Activated T-helper 1 cell treated with Interleukin-2 at 50 U/mL for 16 hours (primary cell): ENCODE measurements around the gene NEUROD6.

Experiments used
- DNase-seq: peaks from one replicate; pipeline ENCODE4 v3.0.0-alpha.2; 2020; ENCODE audit warnings: low read depth

The NEUROD6 gene

DNA sequence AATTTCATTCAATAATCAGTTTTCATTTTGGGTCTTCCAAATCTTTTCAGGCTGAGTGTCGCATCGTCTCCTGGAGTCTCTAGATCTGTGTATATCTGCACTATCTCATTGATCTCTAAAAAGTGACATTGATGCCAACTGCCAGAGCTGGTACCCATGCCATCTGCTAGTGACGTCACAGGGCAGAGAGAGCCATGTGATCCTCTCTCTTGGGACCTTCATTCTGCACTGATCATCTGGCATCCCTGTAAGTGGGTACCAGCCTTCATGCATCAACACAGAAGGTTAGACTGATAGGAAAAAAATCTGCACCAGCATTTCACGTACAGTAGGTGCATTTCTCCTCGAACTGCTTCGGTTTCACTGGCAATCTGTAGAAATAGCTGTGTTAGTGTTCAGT lies at the start of gene NEUROD6:
Gene NEUROD6, minus strand, starts transcription at position 124 of the 400 bp plus-strand sequence. CDS start 1,458 bp downstream, outside the sequence.
- no peak for DNase-seq

DNA sequence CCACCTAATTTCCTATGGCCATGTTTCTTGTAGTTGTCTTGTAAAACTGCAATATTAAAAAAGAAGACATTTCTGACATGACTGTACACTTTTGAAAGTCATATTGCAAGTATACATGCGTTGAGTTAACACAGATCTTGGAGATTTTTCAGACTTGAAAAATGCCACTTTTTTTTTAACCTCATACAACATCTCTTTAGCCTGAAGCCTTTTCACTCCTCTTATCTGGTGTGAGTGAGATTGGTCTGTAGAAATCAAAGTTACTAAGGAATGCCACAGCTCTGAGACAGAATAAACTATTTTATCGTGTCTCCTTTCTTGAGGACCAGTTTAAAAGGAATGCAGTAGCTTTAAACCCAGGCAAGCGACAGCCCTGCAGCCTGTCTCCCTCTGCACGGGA lies 43.9 kb upstream of the NEUROD6 start:
- DNase-seq, result no peak

DNA sequence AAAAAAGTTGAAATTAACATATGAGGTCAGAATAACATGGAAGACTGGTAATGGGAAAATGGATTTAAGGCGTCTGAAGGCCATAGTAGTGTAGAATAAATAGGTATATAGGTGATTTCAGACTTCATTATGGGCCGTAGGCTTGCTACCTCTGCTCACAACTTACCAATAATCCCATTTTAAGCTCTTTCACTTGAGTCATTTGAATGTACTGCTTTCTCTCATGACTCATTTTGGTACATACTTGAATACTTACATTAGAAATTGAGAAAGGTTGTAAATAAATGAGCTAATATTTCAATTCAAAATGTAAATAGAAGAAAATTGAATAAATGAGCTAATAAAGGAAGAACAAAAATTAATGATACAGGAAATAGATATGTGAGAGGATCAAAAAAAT lies 42.2 kb upstream of the NEUROD6 start:
- DNase-seq, result no peak

DNA sequence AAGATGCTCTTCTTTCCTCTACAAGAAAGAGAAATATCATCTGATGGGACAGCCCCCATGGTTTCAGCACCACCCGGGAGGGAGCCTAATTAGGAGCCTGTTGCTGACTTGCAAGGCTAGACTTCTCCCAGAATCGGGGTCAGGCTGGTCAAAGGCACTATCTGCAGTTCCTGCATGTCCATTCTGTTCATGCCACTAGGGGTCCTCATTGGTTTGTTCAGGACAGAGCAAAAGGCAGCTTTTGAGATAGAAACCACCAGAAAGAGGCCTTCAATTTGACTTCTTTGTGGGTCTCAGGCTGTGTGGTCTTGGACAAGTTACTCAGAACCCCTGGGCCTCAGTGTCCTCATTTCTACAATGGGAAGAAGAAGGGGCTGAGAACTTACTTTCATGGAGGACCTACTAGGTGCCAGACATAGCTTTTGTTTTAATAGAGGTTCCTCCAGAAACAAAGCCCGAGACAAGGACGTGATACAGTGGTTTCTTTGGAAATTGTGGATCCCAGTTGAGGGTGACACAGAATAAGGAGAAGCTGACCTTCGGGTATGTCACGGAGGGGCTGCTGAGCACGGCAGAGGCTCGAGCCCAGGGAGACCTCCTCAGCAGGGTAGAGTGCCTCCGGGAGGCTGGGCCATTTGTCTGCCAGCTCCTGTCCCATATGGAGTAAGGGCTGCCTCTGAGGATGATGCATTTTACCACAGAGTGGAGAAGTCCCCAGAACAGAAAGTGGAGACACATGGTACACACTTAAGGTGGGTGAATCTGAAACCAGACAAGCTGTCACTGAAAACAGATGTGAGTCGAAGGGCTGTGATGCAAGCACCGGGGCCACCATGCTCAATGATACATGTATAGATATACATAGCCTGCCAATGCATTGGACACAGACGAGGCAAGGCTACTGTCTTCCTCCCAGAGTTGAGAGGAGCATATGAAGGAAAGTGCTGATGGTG lies 33.1 kb upstream of the NEUROD6 start:
- DNase-seq, result no peak

DNA sequence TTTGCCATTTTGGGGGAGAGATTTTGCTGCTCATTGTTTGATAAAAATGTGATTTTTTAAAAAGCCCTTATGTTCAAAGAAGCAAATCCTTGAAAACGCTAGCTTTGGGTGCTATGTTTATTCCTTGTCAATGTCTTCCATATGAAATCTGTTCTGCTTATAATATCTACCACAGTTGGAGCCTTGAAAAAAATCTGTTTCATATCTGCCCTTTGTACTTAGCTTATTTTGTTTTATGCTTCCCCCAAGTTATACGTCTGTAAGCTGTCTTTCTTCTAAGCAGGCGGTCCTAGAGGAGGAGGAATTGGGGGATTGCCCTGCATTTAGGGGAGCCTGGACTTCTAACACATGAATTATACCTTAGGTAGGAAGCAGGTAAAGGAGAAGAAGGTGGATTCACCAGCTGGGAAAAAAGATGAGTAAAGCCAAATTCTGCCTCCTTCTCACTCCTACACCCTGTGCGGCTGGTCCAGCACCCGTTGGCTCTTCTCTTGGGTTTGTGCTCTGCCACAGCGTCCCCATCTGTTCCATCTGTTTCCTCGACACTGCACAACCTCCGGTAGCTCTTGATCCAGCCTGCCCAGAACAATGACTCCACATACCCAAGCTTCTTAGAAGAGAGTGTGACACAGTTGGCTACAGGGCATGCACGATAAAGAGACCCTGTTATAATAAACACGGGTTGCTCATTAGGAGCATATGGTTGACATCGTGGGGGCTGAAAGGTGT lies 31.9 kb upstream of the NEUROD6 start:
- DNase-seq, result no peak

DNA sequence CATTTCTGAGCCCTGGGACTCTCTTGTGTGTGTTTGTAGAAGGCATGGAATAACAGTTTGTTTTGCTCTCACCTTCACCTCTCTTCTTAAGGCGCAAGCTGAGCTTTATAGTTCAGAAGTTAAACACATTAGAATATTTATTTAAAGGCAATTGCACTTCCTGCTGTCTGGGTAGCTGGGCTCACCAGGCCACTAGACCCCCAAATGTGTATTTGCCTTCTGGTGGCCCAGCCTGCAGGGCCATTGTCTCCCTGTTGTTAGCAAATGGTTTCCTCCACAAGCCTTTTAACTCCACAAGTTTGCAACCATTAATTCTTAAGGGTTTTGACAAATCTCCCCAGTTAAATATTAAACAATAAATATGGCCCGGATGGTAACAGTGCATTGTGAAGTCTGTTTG lies 31.1 kb upstream of the NEUROD6 start:
- no peak for DNase-seq

DNA sequence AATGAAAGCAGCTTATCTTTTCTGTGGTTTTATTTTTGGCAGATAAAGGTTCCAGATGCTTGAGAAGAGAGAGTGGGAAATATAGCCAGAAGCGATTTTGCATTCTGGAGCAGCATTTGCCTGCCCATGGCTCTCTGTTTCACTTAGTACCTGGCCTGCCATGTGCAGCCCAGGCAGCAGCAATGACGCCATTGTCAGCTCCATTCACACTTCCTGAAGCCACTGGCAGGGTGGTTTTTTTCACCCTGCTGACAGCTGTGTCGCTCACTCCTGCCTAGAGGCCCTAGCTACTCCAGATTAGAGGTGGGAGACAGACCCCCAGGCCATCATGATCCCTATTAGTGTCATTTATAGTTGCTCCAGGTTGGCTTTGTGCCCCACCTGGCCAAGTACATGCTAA lies 30.1 kb upstream of the NEUROD6 start:
- no peak for DNase-seq

DNA sequence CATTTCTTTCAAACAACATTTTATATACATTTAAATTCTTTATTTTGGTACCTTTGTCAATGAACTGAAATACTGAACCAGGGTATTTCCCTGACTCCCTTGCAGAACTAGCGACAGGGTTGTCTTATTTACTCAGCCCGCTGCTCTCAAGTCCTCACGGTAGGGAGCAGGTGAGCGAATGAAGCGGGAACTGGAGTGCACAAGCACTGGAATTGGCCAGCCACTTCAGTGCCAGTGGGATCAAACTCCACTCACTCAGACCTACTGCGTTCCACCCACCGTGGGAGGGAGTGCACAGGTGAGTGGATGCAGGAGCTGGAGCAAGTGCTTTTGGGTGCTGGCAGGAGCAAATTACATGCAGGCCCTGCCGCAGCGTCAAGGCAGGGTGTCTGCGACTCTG lies 28.1 kb upstream of the NEUROD6 start:
- no peak for DNase-seq

DNA sequence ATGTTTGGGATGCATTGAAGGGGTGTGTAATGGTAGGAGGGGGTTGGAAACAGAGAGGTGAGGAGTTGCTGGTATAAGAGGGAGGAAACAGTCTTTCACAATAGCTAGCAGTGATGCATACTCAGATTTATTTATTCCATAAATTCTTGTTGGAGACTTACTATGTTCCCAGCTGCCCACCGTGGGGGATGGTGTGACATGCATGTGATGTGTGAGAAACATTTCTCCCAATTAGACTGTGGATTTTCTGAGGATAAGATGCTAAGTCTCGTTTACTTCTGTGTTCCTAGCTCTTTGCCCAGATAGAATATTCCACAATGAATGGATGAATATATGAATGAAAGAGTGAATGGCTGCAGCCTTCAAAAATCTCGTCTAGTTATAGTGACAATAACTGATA lies 23.0 kb upstream of the NEUROD6 start:
- no peak for DNase-seq

DNA sequence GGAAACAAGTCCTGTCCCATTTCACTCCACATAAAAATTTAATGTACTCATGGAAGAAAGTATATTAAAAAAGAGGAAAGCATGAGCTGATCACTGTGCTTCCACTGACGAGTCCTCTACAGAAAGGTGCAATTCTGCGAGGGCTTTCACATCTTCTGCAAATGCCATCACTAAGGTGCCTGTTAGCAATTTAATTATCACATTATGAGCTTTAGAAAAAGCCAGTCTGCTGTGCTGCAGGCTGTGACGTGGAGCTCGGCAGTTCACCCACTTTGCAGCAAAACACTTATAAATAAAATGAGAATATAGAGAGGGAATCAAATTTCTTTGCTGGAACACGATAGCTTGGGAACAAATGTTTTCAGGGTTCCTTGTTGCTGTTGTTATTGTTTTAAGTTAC lies 22.5 kb upstream of the NEUROD6 start:
- DNase-seq, result no peak

DNA sequence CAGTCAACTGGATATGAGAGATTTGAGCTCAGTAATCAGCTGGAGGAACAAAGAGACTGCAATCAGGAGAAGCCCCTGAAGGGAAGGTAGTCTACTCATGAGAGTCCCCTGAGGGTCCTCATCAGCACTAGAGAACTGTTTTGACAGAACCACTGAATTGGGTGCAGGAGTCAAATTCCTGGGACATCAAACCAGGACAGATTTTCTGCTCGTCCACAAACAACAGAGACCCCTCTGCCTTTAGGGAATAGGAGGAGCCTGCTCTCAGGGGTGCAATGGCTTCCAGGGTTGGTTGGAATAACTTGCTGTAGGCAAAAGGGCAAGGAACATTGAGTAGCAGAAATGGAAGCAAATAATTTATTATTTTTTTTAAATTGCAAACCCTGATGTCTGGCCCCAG lies 21.9 kb upstream of the NEUROD6 start:
- DNase-seq, result no peak

DNA sequence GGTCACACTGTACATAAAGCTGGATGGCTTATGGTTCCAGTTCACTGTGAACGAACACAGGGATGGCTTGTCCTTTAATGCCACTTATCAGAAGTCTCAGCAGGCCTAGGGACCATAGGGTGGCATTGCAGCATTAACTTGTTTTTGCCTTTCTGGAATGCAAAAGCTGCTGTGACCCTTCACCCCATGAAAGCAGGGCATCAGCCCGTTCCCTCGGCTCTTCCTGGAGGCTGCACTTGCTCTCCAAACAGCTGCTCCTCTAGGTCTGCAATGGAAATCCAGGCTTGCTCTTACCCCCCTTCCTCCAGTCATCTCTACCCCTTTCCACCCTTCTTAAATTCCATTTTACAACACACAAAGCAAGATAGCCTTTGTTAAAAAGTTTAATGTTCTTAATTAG lies 17.9 kb upstream of the NEUROD6 start:
- no peak for DNase-seq

DNA sequence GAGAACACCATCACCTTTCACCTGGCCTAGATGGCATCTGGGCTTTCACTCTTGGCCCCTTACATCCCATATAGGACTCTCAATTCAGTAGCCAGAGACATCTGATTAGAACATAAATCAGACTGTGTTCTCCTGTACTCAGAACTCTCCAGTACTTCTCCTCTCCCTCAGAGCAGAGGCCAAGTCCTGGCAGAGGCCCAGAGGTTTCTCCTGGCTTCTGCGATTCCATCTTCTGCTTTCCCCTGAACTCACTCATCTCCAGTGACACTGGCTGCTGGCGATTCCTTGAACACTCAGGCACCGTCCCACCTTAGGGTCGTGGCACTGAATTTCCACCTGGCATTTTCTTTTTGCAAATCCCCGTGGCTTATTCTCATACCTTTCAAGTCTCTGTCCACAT lies 4.9 kb upstream of the NEUROD6 start:
- DNase-seq, result no peak

DNA sequence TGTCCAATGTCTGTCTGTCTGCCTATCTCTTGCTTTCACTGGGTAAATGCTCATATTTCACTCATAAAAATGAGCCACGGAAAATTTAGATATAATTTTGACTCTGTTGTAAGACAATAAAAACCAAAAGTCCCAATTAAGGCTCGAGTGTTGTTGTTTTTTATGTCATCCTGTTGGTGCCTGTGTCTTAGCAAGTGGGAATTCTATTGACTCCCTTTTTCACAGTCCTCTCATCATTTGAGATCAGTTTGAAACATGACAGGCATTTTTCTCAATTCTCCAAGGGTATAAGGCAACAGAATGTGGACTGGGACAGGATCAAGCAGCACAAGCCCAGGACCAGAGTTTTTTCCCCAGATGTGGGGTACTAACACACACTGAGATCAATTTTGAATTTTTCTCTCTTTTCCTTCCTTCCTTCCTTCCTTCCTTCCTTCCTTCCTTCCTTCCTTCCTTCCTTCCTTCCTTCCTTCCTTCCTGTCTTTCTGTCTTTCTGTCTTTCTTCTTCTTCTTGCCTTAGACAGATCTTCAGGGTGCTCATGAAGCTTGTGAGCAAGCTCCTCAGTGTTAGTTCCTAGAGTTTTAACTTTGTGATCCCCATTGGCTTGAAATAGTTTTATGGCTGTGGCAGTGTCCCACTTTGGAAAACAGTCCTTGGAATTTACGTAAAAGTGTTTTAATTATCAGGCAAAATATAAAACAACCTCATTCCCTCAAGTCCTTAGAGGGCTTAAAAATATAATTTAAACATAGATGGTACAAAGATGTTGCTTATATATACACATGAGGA lies 3.2 kb upstream of the NEUROD6 start:
- no peak for DNase-seq

DNA sequence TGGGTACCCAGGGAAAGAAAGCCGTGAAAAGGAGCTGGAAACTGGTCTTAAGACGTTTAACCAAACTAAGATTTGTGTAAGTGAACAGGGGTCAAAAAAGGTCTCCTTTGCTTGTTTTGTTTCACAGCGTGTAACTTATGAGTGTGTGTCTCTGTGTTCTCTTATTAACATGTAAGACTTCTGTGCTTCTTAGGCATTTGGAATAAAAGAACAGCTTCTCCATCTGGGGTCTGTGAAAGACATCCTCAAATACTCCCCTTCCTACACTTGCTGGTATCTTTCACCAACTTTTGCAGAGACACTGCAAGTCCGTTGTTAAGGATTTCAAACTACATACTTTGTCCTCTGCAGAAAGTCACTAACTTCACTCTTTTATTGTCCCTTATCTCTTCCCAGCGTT lies 615 bp upstream of the NEUROD6 start:
- DNase-seq, result no peak

DNA sequence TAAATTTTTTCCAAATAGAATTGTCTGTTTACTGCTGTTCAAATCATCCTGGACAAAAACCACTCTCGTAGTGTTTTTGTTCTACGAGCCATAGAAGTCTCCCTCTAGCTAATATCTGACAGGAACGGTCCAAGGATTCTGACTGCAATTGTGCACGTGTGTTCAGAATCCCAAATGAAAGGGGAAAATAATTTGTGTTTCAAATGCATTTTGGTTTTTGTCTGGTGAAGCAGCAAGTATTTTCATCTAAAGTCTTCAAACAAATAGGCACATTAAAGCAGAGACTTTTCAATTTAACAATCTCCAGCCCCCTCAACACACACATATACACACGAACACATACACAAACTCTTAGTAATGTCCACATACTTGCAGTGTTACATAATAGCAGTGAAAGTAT lies 475 bp downstream of the NEUROD6 start:
- DNase-seq, result no peak

DNA sequence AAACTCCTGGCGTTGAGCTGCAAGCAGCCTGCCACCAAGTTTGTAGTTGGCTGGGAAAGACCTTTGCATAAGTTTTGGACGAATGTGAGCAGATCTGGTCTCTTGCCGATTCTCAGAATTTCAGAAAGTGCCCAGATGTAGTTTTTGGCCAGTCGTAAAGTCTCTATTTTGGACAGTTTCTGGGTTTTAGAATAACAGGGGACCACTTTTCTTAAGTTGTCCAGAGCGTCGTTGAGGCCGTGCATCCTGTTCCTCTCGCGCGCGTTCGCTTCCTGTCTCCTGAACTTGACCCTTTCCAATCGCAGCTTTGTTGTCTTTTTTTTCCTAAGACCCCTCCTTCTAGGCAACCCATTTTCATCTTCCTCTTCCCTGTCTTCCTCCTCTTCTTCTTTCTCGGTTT lies 1.8 kb downstream of the NEUROD6 start:
- no peak for DNase-seq

DNA sequence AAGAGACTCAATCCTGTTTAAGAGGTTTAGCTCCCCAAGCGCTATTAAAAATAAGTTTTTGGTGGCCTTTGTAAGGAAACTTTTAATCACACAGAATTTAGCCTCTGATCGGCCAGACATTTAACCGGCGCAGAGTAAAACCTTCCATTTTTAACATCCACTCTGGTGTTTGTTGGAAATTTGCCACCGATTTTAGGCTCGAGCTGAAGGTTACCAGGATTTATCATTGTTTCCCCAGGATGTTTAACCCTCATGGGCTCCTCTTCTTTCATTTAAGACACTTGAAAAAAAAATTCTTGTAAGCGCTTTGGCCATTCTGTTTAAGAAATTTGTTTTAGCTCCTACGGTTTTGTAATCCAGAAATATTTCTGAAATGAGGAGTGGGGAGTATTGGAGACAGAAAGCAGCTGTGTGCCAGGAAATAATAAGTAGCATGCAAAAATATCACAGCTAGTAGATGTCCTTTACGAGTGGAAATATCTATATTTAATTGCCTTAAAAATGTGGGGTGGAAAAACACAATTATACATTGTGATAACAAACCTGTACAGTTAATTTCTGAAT lies 3.4 kb downstream of the NEUROD6 start:
- DNase-seq, result no peak

DNA sequence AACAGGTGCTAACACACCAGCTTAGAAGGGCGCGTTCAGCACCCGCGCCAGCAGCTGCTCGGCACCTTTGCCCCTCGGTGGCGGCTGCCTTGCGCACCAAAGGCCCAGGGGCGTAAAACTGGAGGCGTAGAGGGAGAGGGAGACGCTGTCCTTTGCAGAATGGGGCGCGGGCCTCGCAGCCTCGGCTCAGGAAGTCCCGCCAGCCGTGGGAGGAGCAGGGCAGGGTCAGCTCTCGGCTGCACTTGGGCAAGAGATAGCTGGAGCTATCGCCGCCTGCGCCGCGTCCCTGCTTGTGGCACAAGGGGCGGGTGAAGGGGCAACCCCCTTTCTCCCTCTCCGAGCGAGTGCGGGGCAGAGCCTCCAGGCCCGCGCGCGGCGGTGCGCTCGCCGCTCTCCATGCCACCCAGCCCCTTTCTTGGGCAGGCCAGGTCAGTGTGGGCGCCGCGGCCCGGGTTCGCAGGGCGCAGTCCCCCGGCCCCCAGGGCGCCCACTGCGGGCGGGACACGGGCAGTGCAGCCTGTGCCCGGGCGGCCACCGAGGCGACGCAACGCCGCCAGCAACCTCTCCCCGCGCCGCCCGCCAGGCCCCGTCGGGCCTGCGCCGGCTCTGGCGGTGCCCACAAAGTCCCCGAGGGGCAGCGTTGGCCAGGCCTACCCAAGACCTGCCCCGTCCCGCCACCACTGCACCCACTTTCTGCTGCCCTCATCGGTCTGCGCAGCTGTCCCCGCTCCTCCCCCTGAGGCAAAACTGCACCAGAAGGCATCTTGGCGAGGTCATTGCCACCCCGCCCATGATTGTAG lies 4.1 kb downstream of the NEUROD6 start:
- DNase-seq, result no peak

DNA sequence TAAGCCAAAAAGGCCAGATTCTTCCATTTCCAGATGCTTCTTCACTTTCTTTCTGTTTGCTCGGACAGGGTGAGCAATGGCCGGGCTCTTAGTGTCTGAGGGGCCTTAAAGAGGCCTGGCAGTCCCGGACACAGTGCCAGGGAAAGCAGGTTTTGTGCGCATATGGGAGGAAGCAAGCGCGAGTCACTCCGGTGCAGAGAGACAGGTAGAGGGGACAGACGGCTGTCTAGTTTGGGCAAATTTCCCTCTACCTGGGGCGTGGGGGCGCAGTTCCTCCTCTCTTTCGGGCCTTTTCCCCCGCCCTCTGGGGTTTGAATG lies 4.7 kb downstream of the NEUROD6 start:
- no peak for DNase-seq

DNA sequence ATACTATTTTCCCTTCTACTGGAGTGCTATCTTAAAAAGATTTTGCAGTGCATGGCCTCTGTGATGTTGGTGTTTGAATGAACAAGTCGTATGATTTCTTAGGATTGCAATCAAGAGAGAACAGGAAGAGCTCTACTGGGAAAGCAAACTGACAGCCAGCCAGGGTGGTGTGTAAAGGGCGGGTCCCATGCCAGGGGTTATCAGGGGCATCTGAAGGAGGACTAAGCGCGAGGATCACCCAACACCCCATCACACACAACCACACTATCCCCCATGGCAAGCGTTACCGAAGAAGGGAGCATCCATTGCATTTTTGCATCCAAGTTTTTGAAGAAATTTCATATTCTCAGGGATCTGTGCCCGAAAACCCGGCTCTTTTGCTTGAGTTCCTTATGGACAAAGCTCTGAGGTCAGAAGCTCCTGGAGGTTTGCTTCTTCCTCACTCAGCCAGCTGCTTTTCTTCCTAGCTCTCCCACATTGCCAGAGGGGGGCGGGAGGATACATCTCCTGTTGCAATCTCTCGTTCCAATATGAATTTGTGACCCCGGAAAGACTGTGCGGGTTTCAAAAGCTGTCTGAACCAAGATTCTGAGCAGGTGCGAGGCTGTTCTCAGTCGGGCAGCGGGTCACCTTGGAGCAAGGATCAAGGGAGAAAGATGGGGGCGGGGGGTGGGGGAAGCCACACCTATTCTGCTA lies 5.2 kb downstream of the NEUROD6 start:
- no peak for DNase-seq
